HG03159 (cell line): ENCODE data around the gene FERMT2.
"Not testable (repeated sequence)": the region's sequence is repeated elsewhere in the genome, so short reads cannot be mapped to it uniquely, and the experiment has no call there.

Source experiments
- ATAC-seq: cut with Tn5 transposase; IDR thresholded peaks from one replicate; pipeline ENCODE4 v1.9.1; 2021; ENCODE audit warnings: mild to moderate bottlenecking, moderate library complexity; ENCODE audit not compliant: unreplicated experiment

The FERMT2 gene

GRCh38 chr14:52944254-52944653 lies 6.6 kb downstream of the FERMT2 start:
- ATAC-seq = no peak

DNA sequence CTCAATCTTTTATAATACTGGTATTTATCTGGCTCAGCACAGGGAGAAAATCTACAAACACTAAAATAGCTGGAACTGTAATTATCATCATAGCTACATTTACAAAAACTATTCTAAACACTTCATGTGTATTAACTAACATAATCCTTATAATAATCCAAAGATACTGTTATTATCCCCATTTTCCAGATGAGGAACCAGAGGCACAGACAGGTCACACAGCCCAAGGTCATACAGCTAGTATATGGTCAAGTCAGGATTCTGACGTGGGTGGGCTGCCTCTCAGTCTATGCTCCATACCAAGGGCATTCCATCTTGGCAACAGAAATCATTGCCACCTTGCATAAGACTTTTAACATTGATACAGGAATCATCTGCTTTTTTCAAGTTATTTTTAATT lies 11.4 kb downstream of the FERMT2 start:
- no peak for ATAC-seq

DNA sequence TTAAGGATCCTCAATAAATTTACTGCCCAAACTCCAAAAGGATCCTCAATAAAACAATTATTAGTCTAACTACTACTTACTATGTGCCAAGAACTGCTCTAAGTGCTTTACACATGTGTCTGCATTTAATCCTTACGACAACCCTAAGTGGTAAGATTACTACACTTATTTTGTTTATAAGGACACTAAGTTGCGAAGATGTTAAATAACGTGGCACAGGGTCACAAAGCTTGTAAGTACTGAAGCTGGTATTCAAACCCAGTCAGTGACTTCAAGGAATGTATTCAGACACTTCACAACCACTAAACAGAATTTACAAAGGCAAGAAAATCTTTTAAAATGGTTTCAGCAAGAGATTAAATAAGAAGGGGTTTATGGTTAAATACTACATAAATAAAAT lies 13.0 kb downstream of the FERMT2 start:
- ATAC-seq = no peak

DNA sequence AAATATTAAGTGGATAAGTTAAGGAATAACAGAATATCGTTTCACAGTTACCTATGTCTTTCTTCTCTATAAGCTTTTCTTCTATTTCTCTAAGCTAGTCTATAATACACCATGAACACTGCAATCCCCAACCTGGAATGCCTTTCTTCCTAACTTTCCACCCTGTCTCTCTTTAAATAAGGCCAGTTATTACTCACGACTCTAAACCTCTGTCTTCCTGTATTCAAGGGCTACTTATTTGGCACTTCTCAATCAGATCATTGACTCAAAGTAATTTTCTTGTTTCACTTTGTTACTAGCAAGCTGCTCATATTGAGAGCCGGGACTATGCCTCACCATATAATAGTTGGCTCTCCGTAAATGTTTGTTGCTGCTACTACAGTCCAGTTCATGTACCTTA lies 13.5 kb downstream of the FERMT2 start:
- ATAC-seq = no peak

DNA sequence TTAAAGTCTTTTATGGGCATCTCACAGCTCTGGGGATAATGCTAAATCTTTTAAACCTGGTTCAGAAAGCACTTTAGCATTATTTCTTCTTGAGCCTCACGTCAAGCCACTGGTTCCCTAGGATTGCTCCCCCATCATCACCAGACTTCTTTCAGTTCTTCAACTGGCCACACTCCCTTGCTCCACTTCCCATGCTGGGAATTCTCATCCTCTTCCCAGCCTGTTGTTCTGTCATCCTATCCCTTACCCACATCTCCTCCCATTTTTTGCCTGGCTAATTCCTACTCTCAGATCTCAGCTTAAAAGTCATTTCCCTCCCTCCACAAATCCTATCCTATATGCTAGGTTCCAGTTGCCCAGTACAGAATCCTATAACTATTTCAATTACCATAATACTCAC lies 14.4 kb downstream of the FERMT2 start:
- ATAC-seq = no peak

DNA sequence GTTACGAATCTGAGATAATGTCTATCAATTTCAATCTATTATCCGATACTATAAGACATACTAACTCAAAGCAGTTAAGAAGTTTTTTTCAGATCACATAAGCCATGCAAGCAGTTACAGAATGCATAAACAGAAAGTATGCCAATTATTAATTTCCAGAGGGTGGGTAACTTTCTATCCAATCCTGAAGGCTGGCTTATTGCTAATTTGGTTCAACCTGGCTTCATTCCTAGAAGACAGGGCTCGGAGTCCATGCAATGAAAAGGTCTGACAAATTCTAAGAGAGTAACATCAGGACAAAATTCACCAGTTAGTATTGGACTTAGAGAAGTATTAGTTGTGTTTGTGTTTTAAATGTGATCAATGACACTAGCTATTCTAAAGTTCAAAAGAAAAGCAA lies 15.0 kb downstream of the FERMT2 start:
- ATAC-seq = no peak

- no peak for ATAC-seq
Measured at GRCh38 chr14:52934762-52935161, 16.1 kb downstream of the FERMT2 start.

GRCh38 chr14:52929192-52929807 lies 21.6 kb downstream of the FERMT2 start:
- no peak for ATAC-seq

- no peak for ATAC-seq
Measured at GRCh38 chr14:52926953-52927352, 23.9 kb downstream of the FERMT2 start.

- ATAC-seq = no peak
Measured at GRCh38 chr14:52923902-52924575, 26.8 kb downstream of the FERMT2 start.

GRCh38 chr14:52922656-52923055 lies 28.2 kb downstream of the FERMT2 start:
- ATAC-seq = no peak

DNA sequence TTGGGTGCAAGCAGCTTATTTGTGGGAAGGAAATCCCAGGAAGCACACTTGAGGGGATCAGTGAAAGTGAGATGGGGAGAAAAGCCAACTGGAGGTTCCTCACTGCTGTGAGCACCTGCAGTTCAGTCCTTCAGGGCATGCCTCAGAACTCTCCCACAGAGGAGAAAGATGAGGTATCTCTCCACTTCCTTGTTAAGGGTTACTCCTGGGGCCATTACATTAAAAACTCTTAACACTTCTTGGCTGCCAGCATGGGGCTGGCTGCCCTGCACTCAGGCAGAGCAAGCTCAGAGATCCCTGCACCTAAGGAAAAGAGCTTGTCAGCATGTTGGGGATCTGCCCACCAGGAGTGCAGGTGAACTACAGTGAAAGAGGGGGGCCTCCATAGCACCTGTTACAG lies 28.8 kb downstream of the FERMT2 start:
- ATAC-seq = no peak

DNA sequence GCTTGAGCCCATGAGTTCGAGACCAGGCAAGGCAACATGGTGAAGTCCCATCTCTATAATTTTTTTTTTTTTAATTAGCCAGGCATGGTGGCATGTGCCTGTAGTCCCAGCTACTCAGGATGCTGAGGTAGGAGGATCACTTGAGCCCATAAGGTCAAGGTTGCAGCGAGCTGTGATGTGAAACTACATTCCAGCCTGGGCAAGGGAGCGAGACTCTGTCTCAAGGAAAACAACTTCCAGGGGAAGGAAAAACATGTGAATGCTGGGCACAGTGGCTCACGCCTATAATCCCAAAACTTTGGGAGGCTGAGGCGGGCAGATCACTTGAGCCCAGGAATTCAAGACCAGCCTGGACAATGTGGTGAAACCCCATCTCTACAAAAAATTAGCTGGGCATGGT lies 30.4 kb downstream of the FERMT2 start:
- not testable (repeated sequence) for ATAC-seq

- no peak for ATAC-seq
Measured at GRCh38 chr14:52919971-52920370, 30.9 kb downstream of the FERMT2 start.

DNA sequence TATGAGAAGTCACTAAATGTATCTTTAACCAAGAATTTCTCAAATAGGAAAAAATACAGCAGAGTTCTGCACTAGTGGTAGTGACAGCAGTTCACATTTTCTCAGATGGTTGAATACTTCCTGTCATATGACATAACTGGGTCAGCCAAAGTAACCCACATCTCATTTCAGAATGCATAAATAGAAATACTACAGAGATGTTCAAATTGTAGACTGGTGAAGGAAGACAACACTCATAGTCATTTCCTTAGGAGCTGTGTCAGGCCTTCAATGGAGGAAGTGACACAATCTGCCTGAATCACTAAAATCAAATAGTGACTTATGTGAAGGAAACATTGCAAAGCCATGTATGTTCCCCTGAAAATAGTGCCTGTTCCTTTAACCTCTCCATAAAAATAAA lies 32.4 kb downstream of the FERMT2 start:
- peak; percentile 95 for ATAC-seq

GRCh38 chr14:52917735-52918134 lies 33.1 kb downstream of the FERMT2 start:
- ATAC-seq = no peak

GRCh38 chr14:52914295-52914694 lies 36.6 kb downstream of the FERMT2 start:
- ATAC-seq = no peak

GRCh38 chr14:52913271-52913670 lies 37.6 kb downstream of the FERMT2 start:
- no peak for ATAC-seq

DNA sequence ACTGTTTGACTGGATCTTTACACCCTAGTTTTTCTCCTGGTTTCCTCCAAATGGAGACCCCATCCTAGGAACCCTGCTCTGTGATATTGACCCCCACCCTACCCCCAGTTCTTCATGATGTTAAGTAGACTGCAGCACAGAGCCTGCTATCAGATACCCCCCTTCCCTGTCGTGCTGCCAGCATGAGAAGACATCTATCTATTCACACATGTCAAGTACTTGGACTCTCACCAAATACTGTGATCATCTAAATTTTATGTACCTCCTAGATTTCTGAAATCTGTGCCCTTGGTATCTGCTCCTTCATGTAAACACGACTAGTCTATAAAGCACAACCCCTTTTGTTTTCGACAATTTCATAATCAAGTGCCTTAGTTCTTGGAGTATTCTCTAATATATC lies 38.9 kb downstream of the FERMT2 start:
- ATAC-seq = no peak

DNA sequence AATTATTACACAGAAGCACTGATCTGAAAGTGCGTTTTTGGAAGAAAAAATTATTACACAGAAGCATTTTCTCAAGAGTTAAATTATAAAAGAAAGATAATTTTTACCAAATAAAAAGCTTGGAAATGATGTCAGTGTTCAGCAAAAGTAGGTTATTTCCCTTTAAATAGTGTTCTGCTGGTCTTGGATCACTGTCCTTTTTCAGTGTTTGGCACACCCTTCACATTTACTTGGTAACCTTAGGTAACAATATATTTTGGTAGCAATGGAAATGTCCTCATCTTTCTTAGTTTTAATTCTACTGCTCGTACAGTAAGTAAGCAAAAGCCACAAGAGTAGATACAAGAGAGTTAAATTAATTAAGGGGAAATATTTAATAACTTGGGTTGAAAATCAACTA lies 40.3 kb downstream of the FERMT2 start:
- no peak for ATAC-seq

- no peak for ATAC-seq
Measured at GRCh38 chr14:52907949-52908348, 42.9 kb downstream of the FERMT2 start.

DNA sequence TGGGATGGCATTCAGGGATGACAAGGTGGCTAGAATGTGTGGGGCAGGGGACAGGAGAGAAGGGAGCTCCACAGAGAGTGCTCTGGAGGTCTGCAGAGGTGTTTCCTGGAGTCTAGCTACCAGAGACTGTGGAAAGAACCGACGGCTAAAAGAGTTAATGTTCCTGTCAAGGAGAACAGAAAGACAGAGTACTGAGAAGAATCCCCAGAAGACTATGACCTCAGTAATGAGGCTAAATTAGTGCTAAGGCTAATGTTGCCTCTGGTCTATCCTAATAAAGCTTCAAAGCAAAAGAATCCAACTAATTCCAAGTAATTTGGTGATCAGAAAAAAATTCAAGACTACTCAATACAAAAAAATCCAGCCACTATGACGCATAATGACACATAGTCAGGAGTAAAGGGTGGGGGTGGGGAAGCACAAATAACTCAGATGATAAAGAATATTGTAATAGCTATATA lies 44.7 kb downstream of the FERMT2 start:
- ATAC-seq = no peak
